Measurements from ENCODE around the gene OR10T2. TPM values are rescaled to one million over a fixed set of nuclear protein-coding genes. Genes with fewer than 3 reads are reported as not detected.

The OR10T2 gene
- total RNA-seq, 2 experiments from 2014 or later, result not detected

DNA sequence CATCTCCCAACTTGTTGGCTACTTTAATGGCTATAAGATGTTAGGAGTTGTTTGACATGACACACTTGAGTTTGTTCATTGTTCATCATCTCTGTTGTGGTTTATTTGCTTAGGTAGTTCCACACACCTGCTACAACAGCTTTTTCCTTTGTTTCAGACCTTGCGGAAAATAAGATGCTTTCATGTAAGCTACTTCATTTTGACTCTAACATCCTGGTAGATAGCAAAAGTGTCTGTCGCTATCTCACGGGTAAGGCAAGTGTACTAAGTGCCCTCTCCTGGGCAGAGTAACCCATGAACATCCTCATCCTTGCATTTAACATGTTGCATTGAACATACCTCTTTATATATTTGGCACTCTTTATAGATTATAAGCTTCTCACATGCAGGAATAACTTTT lies 1.6 kb upstream of the OR10T2 start:
- H3K27me3 Mint-ChIP-seq, result peaks cover 9% of the 10 kb centered on the region
- ChIA-PET CTCF (no interaction called here), POLR2A (no interaction called here)
- H3K36me3 Mint-ChIP-seq (ENCODE audit: low read depth), result no peaks in the 10 kb centered on the region
- H3K4me1 Mint-ChIP-seq (ENCODE audit: low read depth), result peaks cover 4% of the 10 kb centered on the region
- no peaks in the 10 kb centered on the region for H3K9me3 Mint-ChIP-seq
- ATAC-seq, result no peak
- intact Hi-C loops (cut with micrococcal nuclease), result no loop called here
- TF ChIP-seq, protein P1, sequence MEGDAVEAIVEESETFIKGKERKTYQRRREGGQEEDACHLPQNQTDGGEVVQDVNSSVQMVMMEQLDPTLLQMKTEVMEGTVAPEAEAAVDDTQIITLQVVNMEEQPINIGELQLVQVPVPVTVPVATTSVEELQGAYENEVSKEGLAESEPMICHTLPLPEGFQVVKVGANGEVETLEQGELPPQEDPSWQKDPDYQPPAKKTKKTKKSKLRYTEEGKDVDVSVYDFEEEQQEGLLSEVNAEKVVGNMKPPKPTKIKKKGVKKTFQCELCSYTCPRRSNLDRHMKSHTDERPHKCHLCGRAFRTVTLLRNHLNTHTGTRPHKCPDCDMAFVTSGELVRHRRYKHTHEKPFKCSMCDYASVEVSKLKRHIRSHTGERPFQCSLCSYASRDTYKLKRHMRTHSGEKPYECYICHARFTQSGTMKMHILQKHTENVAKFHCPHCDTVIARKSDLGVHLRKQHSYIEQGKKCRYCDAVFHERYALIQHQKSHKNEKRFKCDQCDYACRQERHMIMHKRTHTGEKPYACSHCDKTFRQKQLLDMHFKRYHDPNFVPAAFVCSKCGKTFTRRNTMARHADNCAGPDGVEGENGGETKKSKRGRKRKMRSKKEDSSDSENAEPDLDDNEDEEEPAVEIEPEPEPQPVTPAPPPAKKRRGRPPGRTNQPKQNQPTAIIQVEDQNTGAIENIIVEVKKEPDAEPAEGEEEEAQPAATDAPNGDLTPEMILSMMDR (IDR thresholded peaks at IDR 0.05), result no peak
- no peak overlapping the region for H3K4me3 Mint-ChIP-seq
- no peak overlapping the region for H3K27ac Mint-ChIP-seq
- no peak for DNase-seq

DNA sequence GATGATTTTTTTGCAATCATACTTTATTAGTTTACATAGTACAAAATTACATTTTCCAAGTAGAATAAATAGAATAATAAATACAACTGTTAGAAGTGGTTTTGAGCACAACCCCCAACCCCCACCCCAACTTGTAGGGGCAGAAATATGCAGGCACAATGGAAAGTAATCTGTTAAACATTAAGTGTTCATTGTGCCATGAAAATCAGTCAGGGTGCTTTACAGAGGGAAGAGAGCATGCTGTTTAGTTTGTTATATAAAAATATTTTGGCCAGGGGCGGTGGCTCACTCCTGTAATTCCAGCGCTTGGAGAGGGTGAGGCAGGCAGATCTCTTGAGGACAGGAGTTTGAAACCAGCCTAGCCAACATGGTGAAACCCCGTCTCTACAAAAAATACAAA lies 2.6 kb downstream of the OR10T2 start:
- H3K27ac Mint-ChIP-seq, result no peak overlapping the region
- ATAC-seq, result no peak
- ChIA-PET CTCF (no interaction called here), POLR2A (no interaction called here)
- H3K4me3 Mint-ChIP-seq, result no peak overlapping the region
- TF ChIP-seq, protein P1 (IDR thresholded peaks at IDR 0.05), result no peak
- peaks cover 7% of the 10 kb centered on the region for H3K27me3 Mint-ChIP-seq
- no peak for DNase-seq
- H3K9me3 Mint-ChIP-seq, result no peaks in the 10 kb centered on the region
- intact Hi-C loops (cut with micrococcal nuclease), result no loop called here
- H3K36me3 Mint-ChIP-seq (ENCODE audit: low read depth), result no peaks in the 10 kb centered on the region
- peaks cover 4% of the 10 kb centered on the region for H3K4me1 Mint-ChIP-seq (ENCODE audit: low read depth)

DNA sequence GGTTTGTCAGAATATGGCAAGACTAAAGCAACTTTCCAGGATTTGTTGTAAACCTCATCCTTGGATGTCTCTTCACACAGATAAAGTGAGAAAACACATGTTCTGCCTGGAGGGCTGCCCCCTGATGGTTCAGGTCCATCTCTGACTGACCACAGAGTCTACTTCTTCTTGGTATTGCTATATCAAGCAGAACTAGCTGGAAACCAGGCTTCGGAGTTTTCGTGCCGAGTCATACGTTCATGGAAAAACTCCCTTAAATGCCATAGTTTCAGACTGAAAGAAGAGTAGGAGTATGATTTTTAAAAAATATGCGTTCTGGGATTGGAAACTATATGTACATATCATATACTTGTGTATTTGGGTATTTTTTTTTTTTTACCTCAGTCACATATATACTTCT lies 5.8 kb downstream of the OR10T2 start:
- H3K4me1 Mint-ChIP-seq (ENCODE audit: low read depth), result no peaks in the 10 kb centered on the region
- CTCF ChIA-PET, result no interaction called here
- ATAC-seq (no peak), DNase-seq (no peak)
- H3K27me3 Mint-ChIP-seq, result peaks cover 4% of the 10 kb centered on the region
- H3K36me3 Mint-ChIP-seq (ENCODE audit: low read depth), result no peaks in the 10 kb centered on the region
- intact Hi-C loops (cut with micrococcal nuclease), result no loop called here
- POLR2A ChIA-PET, result no interaction called here
- TF ChIP-seq, protein P1 (IDR thresholded peaks at IDR 0.05), result no peak
- no peak overlapping the region for H3K27ac Mint-ChIP-seq
- no peak overlapping the region for H3K4me3 Mint-ChIP-seq
- no peaks in the 10 kb centered on the region for H3K9me3 Mint-ChIP-seq

DNA sequence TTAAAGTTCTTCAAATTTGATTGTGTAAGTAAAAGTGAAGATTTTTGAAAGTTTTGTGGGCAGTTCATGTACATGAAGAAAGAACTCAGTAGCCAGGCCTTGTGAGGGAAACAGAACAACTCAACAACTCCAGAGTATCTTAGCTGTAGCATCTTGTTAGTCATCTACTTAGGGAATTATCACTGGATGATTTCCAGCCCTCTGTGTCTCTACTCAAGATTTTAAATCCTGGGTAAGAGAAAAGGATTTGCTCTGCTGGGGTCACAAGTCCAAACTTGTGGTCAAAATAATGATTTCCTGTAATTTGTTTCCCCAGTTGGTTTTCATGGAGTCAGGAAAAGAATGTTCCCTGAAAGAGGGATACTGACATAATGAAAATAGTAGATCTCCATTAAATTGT lies 8.2 kb downstream of the OR10T2 start:
- H3K9me3 Mint-ChIP-seq, result peaks cover 3% of the 10 kb centered on the region
- TF ChIP-seq, protein P1 (IDR thresholded peaks at IDR 0.05), result no peak
- no peaks in the 10 kb centered on the region for H3K4me1 Mint-ChIP-seq (ENCODE audit: low read depth)
- no peak overlapping the region for H3K27ac Mint-ChIP-seq
- POLR2A ChIA-PET, result no interaction called here
- H3K4me3 Mint-ChIP-seq, result no peak overlapping the region
- CTCF ChIA-PET, result no interaction called here
- H3K27me3 Mint-ChIP-seq, result peaks cover 5% of the 10 kb centered on the region
- intact Hi-C loops (cut with micrococcal nuclease), result no loop called here
- H3K36me3 Mint-ChIP-seq (ENCODE audit: low read depth), result no peaks in the 10 kb centered on the region
- ATAC-seq (no peak), DNase-seq (no peak)

DNA sequence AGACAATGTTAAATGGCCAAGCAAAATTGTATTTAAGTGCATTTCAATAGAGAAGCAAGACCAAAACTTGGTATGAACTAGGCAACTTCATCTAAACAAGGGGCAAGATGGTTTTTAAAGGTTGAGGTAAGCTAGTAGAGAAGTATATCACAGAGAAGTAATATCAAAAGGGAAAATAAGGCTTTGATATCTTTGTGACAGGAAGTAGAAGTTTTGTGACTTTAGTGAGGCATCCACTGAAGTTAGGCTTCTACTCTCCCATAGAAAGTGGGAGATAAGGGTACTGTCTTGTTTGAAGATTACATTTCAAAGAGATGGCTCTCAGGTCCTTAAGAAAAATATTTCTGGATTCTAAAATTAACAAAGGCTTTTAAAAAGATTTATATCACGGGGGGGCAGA lies 8.9 kb downstream of the OR10T2 start:
- ChIA-PET CTCF (no interaction called here), POLR2A (no interaction called here)
- no peak for ATAC-seq
- TF ChIP-seq, protein P1 (IDR thresholded peaks at IDR 0.05), result no peak
- Mint-ChIP-seq H3K27ac (no peak overlapping the region), H3K36me3 (ENCODE audit: low read depth) (no peaks in the 10 kb centered on the region), H3K27me3 (peaks cover 3% of the 10 kb centered on the region), H3K4me3 (no peak overlapping the region), H3K9me3 (peaks cover 3% of the 10 kb centered on the region), H3K4me1 (ENCODE audit: low read depth) (no peaks in the 10 kb centered on the region)
- intact Hi-C loops (cut with micrococcal nuclease), result no loop called here
- DNase-seq, result no peak
